ENCODE data around the gene RASSF8. TPM values are rescaled to one million over a fixed set of nuclear protein-coding genes. Genes with fewer than 3 reads are reported as not detected.
"Not testable (repeated sequence)": the region's sequence is repeated elsewhere in the genome, so short reads cannot be mapped to it uniquely, and the experiment has no call there.

The RASSF8 gene
- total RNA-seq, 3 donors from 2014 or later: 42.6 to 52.1 (median 47.5) TPM

DNA sequence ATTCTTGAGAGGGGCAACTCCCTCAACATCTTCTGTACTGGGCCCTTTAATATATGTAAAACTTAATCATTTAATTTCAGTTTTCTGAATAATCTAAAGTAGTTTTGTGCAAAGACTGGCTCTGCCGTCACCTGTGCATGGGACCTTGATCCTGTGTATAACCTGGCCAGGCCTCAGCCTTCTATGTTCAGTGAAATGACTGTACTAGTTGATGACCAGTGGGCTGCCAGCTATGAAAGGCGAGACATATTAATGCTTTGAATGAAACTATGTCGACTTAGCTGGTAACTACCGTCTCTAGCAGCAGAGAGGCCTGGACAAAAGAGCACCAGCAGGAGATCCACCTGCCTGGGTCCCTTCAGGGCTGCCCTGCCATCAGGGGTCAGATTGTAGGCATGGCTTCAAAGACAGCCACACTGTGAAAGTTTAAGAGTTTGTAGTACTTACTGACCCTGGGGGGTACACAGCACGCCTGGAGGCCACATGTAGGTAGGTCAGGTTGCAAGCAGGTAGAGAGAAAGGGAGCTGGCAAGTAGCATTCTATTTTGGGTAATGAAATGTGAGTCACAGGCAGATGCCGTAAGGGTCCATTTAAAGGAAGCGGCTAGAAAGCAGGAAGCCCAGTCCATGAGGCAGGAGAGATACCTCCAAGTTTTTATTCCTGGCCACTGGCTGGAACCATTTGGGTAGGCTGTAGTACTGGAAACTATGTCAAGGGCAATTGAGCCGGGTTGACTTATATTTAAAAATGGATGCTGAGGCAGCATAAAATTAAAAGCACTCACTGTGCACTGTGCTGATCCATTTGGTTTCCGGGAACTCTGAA is 89.1 kb downstream of the RASSF8 start:
- H3K4me1 ChIP-seq: peaks cover 0 to 4% of the 10 kb centered on the region in 2 donors
- no peak for DNase-seq (ENCODE audit: low spot score in 2 of 2)
- intact Hi-C loops (cut with DNase I; ENCODE audit: low total_unique reads): no loop called here
- TF ChIP-seq POLR2A (IDR thresholded peaks at IDR 0.05) (no peak), POLR2AphosphoS5 (IDR thresholded peaks at IDR 0.05) (no peak), CTCF (IDR thresholded peaks at IDR 0.05) (no peak)
- no peak overlapping the region for H3K27ac ChIP-seq
- H3K9me3 ChIP-seq: no peaks in the 10 kb centered on the region
- H3K27me3 ChIP-seq: no peaks in the 10 kb centered on the region
- H3K36me3 ChIP-seq: no peaks in the 10 kb centered on the region
- H3K4me3 ChIP-seq: no peak overlapping the region

- H3K9me3 ChIP-seq: no peaks in the 10 kb centered on the region
- no peaks in the 10 kb centered on the region for H3K36me3 ChIP-seq
- intact Hi-C loops (cut with DNase I; ENCODE audit: low total_unique reads): no loop called here
- no peak for DNase-seq (ENCODE audit: low spot score in 2 of 2)
- H3K4me1 ChIP-seq: no peaks in the 10 kb centered on the region
- no peak for TF ChIP-seq POLR2A (IDR thresholded peaks at IDR 0.05)
- TF ChIP-seq POLR2AphosphoS5 (IDR thresholded peaks at IDR 0.05): no peak
- TF ChIP-seq CTCF (IDR thresholded peaks at IDR 0.05): no peak
- no peak overlapping the region for H3K4me3 ChIP-seq
- H3K27ac ChIP-seq: no peak overlapping the region
- no peaks in the 10 kb centered on the region for H3K27me3 ChIP-seq
Measured at GRCh38 chr12:26052652-26053051, 94.2 kb downstream of the RASSF8 start.

- Histone ChIP-seq H3K4me3 (no peak overlapping the region), H3K4me1 (no peaks in the 10 kb centered on the region), H3K27ac (no peak overlapping the region), H3K9me3 (no peaks in the 10 kb centered on the region), H3K36me3 (no peaks in the 10 kb centered on the region), H3K27me3 (no peaks in the 10 kb centered on the region)
- intact Hi-C loops (cut with DNase I; ENCODE audit: low total_unique reads): no loop called here
- TF ChIP-seq CTCF (IDR thresholded peaks at IDR 0.05): no peak
- no peak for DNase-seq (ENCODE audit: low spot score in 2 of 2)
Measured at GRCh38 chr12:26054383-26054782, 95.9 kb downstream of the RASSF8 start.

GRCh38 chr12:26055087-26055486 is 96.6 kb downstream of the RASSF8 start:
- H3K9me3 ChIP-seq: no peaks in the 10 kb centered on the region
- intact Hi-C loops (cut with DNase I; ENCODE audit: low total_unique reads): no loop called here
- H3K36me3 ChIP-seq: no peaks in the 10 kb centered on the region
- H3K27ac ChIP-seq: no peak overlapping the region
- no peak for DNase-seq (ENCODE audit: low spot score in 2 of 2)
- H3K27me3 ChIP-seq: no peaks in the 10 kb centered on the region
- no peak for TF ChIP-seq POLR2AphosphoS5 (IDR thresholded peaks at IDR 0.05)
- no peak for TF ChIP-seq CTCF (IDR thresholded peaks at IDR 0.05)
- no peak for TF ChIP-seq POLR2A (IDR thresholded peaks at IDR 0.05)
- no peaks in the 10 kb centered on the region for H3K4me1 ChIP-seq
- H3K4me3 ChIP-seq: no peak overlapping the region

GRCh38 chr12:26056335-26056734 is 97.9 kb downstream of the RASSF8 start:
- H3K27me3 ChIP-seq: no peaks in the 10 kb centered on the region
- intact Hi-C loops (cut with DNase I; ENCODE audit: low total_unique reads): no loop called here
- no peaks in the 10 kb centered on the region for H3K4me1 ChIP-seq
- no peaks in the 10 kb centered on the region for H3K9me3 ChIP-seq
- no peaks in the 10 kb centered on the region for H3K36me3 ChIP-seq
- no peak overlapping the region for H3K4me3 ChIP-seq
- H3K27ac ChIP-seq: no peak overlapping the region
- DNase-seq (ENCODE audit: low spot score in 2 of 2): no peak
- TF ChIP-seq POLR2AphosphoS5 (IDR thresholded peaks at IDR 0.05) (no peak), POLR2A (IDR thresholded peaks at IDR 0.05) (no peak), CTCF (IDR thresholded peaks at IDR 0.05) (no peak)

DNA sequence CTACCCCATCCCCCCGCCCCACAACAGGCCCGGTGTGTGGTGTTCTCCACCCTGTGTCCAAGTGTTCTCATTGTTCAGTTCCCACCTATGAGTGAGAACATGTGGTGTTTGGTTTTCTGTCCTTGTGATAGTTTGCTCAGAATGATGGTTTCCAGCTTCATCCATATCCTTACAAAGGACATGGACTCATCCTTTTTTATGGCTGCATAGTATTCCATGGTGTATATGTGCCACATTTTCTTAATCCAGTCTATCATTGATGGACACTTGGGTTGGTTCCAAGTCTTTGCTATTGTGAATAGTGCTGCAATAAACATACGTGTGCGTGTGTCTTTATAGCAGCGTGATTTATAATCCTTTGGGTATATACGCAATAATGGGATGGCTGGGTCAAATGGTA is 98.8 kb downstream of the RASSF8 start:
- intact Hi-C loops (cut with DNase I; ENCODE audit: low total_unique reads); H3K27me3 ChIP-seq; H3K4me1 ChIP-seq; H3K9me3 ChIP-seq; H3K36me3 ChIP-seq; DNase-seq (ENCODE audit: low spot score in 2 of 2); H3K4me3 ChIP-seq; H3K27ac ChIP-seq: not testable (repeated sequence)
